Stimulated activated effector memory CD8-positive, alpha-beta T cell treated with anti-CD3 and anti-CD28 coated beads, Interleukin-12 subunit alpha, Interleukin-12 subunit beta, amount 100 ng/mL, for 72 hours (primary cell): Measurements from ENCODE around the gene SELENOM.
A peak's percentile ranks its signal among the peaks of the same experiment; 100 is the strongest.
"Not testable (repeated sequence)": the region's sequence is repeated elsewhere in the genome, so short reads cannot be mapped to it uniquely, and the experiment has no call there.

Experiments
- ATAC-seq: fragments of 150-1000 bp; cut with Tn5 transposase; 2 replicates; pipeline ENCODE4 v1.10.0; 2021
- DNase-seq, 2 donors: peaks; one replicate each; pipeline ENCODE4 v3.0.0; 2021 to 2022; ENCODE audit warnings: low spot score in 2 of 2
- H3K27ac Mint-ChIP-seq: one replicate; pipeline ENCODE4 v1.8.0; 2022; ENCODE audit warnings: mild to moderate bottlenecking, mixed read lengths
- H3K36me3 Mint-ChIP-seq: one replicate; pipeline ENCODE4 v1.8.0; 2022; ENCODE audit warnings: mild to moderate bottlenecking, mixed read lengths
- H3K4me1 Mint-ChIP-seq: one replicate; pipeline ENCODE4 v1.8.0; 2022; ENCODE audit warnings: mixed read lengths
- H3K4me3 Mint-ChIP-seq: one replicate; pipeline ENCODE4 v1.8.0; 2022; ENCODE audit warnings: mild to moderate bottlenecking, mixed read lengths
- H3K9me3 Mint-ChIP-seq: one replicate; pipeline ENCODE4 v1.8.0; 2022; ENCODE audit warnings: mixed read lengths

SELENOM gene

GRCh38 chr22:31062566-31063230, 44.7 kb downstream of the SELENOM start:
- Mint-ChIP-seq H3K36me3 (no peaks in the 10 kb centered on the region), H3K4me3 (no peak overlapping the region), H3K9me3 (peaks cover 6% of the 10 kb centered on the region), H3K4me1 (no peaks in the 10 kb centered on the region), H3K27ac (no peak overlapping the region)
- DNase-seq (no peak), ATAC-seq (no peak)

GRCh38 chr22:31059663-31060062, 47.7 kb downstream of the SELENOM start:
- peak; percentile 36 for ATAC-seq
- H3K36me3 Mint-ChIP-seq, H3K4me1 Mint-ChIP-seq, H3K9me3 Mint-ChIP-seq, DNase-seq, H3K4me3 Mint-ChIP-seq, H3K27ac Mint-ChIP-seq: not testable (repeated sequence)

GRCh38 chr22:31056986-31057599, 50.3 kb downstream of the SELENOM start:
- H3K27ac Mint-ChIP-seq, result no peak overlapping the region
- DNase-seq (no peak), ATAC-seq (no peak)
- H3K9me3 Mint-ChIP-seq, result no peaks in the 10 kb centered on the region
- no peaks in the 10 kb centered on the region for H3K36me3 Mint-ChIP-seq
- H3K4me3 Mint-ChIP-seq, result no peak overlapping the region
- H3K4me1 Mint-ChIP-seq, result peaks cover 5% of the 10 kb centered on the region

- no peak overlapping the region for H3K27ac Mint-ChIP-seq
- no peaks in the 10 kb centered on the region for H3K36me3 Mint-ChIP-seq
- ATAC-seq (no peak), DNase-seq (no peak)
- no peaks in the 10 kb centered on the region for H3K9me3 Mint-ChIP-seq
- H3K4me1 Mint-ChIP-seq, result peaks cover 5% of the 10 kb centered on the region
- no peak overlapping the region for H3K4me3 Mint-ChIP-seq
Observed at GRCh38 chr22:31055635-31056159, 51.7 kb downstream of the SELENOM start.

DNA sequence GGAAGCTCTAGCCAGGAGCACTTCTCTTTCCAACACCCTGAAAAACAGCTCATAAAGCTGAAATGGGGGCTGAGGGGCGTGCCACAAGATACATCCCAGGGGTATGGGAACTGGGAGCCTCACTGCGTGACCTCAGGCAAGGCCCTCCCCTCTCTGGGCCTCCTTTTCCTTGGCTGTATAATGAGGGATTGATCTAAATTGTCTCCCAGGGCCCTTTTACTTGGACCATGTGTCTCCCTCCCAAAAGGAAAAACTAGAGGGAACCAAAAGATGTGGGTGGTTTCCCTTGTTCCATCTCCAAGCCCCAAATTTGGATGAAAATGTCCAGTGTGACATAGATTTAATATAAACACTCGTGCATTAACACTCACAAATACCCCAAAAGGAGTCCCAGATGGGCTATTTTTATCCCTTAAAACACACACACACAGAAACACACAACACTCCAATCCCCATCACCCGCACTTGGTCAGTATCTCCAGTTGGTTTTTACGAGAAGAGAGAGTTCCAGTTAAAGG, 52.2 kb downstream of the SELENOM start:
- no peak for ATAC-seq

More for the DNA sequence above, 52.2 kb downstream of the SELENOM start:
- Mint-ChIP-seq H3K9me3 (no peaks in the 10 kb centered on the region), H3K4me3 (no peak overlapping the region), H3K4me1 (peaks cover 5% of the 10 kb centered on the region), H3K27ac (no peak overlapping the region), H3K36me3 (no peaks in the 10 kb centered on the region)
- DNase-seq, result no peak
